Epidermal melanocyte (primary cell): Measurements from ENCODE around the gene MTOR.
"Not testable (repeated sequence)": the region's sequence is repeated elsewhere in the genome, so short reads cannot be mapped to it uniquely, and the experiment has no call there.

ENCODE experiments used
- DNase-seq: peaks from one replicate; pipeline ENCODE4 v3.0.0; 2011; ENCODE audit warnings: low spot score; ENCODE audit not compliant: insufficient read length

Gene MTOR

DNA sequence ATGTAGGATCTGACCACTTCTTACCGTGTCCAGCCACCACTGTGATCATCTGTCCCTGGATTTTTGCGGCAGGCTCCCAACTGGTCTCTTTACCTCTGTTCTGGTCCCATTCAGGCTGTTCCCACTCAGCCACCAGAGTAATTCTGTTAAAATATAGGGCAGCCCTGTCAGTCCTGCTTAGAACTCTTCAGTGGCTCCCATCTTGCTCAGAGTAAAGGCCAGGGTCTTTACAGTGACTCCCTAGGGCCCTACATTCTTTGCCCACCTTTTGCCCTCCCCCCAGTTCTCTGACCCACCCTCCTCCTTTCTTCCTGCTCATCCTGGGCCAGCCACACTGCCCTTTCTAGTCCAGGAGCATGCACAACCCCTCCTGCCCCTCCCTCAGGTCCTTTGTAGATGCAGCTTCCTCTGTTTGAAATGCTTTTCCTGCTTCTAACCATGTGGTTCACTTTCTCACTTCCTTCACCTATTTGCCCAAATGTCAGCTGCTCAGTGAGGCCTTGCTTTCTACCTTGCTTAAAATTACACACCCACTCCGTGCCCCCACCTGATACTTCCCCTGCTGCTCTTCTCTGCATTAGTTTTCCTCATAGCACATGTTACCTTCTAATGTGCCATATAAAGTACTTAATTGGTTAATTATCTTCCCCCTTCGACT, 18.5 kb upstream of the MTOR start:
- DNase-seq, result no peak

DNA sequence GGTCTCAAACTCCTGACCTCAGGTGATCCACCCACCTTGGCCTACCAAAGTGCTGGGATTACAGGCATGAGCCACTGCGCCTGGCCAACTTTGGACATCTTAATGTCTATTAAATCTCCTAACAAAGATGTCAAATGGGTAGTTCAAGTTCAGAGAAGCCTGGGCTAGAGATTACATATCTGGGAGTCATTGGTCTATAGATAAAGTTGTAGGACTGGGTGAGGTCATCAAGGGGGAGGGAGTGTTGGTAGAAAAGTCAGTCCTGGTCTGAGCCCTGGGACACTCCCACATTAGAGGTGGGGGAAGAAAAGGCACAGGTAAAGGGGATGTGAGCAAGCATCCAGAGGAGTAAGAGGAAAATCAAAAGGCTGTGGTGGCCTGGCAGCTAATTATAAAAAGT, 17.3 kb upstream of the MTOR start:
- no peak for DNase-seq

DNA sequence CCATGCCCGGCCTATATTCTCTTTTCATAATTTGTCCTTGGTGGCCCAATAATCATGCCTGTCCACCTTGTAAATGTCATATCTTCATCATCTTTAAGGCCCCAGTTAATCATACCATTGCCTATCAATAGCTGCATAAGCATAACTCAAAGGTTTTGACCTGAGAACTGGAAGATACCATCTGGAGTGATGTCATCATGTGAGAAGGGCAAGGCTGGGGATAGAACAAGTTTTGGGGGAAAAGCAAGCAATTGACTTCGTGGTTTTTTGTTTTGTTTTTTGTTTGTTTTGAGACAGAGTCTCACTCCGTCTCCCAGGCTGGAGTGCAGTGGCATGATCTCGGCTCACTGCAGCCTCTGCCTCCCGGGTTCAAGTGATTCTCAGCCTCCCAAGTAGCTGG, 16.8 kb upstream of the MTOR start:
- no peak for DNase-seq

DNA sequence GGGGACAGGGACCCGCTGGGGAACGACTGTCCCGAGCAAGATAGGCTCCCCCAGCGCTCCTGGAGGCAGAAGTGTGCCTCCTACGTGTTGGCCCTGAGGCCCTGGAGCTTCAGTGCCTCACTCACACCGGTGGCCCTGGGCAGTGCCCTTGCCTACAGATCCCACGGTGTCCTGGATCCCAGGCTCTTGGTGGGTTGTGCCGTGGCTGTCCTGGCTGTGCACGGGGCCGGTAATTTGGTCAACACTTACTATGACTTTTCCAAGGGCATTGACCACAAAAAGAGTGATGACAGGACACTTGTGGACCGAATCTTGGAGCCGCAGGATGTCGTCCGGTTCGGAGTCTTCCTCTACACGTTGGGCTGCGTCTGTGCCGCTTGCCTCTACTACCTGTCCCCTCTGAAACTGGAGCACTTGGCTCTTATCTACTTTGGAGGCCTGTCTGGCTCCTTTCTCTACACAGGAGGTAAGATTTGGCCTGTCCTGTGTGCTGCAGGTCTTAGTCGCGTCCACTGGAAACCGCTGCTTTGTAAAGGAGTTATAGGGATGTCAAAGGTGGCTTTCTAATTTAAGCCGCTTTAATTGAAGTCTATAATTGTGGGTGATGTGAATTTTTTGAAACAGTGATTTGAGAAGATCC, 11.4 kb upstream of the MTOR start:
- DNase-seq, result no peak

DNA sequence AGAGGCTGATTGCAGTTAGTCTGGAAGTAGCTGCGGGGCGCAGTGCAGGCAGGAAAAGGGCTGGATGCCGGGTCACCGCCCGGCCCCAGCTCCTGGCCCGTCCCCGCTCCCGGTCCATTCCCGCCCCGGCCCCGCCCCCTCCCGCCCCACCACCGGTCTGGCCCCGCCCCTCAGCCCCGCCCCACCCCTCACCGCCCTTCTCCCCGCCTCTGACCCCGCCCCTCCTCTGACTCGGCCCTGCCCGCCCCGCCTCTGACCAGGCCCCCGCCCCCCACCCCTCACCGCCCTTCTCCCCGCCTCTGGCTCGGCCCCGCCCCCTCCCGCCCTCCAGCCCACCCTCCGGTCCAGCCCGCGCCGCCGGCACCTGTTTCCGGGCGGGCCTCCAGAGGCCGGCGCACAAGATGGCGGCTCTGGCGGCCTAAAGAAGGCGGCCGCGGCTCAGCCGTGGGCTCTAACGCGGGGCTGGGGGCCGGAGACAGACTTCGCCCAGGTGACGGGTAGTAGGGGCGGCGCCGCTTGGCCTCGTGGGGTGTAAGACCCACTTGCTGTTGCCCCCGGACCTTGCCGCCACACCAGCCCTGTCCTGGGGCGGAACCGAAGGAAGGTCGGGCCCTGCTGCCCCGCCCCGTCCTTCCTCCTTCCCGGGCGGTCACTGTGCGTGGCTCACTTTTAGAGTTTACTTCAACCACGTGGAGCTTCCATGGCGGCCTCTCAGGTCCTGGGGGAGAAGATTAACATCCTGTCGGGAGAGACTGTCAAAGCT, 10.7 kb upstream of the MTOR start, which contains the start of gene UBIAD1:
Gene UBIAD1, plus strand, starts transcription at position 367 of the 763 bp plus-strand sequence. Its CDS starts 334 bp downstream, at position 701.
- DNase-seq, result peak; percentile 74

DNA sequence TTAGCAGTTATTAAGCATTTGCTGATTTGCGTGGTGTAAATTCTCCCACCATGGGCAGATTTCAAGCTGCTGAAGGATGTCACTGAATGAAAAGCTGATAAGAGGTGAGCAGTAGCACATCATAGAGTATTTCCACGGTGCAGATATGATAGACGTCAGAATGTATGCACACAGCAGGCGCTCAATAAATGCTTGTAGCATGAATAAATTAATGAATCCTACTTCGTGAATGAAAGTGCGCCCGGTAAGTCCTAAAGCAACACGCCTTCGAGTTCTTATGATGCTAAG, 10.1 kb upstream of the MTOR start:
- DNase-seq, result no peak

DNA sequence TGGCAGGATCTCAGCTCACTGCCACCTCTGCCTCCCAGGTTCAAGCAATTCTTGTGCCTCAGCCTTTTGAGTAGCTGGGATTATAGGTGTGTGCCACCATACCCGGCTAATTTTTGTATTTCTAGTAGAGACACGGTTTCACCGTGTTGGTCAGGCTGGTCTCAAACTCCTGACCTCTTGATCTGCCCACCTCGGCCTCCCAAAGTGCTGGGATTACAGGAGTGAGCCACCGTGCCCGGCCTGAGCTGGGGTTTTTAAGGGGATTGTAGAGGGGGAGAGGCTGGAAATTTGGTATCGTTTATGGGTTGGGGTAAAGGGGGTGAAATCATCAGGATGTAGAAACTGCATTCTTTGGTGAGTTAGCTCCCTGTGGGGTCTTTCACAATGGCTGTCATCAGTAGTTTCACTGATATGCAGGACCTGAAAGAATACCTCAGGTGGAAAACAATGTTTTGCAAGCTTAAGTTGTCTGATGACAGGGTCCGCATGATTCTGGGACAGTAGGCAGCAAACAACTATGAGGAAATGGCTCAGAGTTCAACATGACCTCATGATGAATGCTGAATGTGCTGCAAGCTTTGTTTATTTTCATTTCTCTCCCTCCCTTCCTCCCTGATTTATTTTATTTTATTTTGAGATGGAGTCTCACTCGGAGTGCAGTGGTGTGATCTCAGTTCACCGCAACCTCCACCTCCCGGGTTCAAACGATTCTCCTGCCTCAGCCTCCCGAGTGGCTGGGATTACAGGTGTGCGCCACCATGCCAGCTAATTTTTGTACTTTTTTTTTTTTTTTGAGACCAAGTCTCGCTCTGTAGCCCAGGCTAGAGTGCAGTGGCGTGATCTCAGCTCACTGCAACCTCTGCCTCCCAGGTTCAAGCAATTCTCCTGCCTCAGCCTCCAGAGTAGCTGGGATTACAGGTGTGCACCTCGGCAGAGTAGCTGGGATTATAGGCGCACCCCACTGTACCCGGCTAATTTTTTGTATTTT, 5.3 kb upstream of the MTOR start:
- not testable (repeated sequence) for DNase-seq

DNA sequence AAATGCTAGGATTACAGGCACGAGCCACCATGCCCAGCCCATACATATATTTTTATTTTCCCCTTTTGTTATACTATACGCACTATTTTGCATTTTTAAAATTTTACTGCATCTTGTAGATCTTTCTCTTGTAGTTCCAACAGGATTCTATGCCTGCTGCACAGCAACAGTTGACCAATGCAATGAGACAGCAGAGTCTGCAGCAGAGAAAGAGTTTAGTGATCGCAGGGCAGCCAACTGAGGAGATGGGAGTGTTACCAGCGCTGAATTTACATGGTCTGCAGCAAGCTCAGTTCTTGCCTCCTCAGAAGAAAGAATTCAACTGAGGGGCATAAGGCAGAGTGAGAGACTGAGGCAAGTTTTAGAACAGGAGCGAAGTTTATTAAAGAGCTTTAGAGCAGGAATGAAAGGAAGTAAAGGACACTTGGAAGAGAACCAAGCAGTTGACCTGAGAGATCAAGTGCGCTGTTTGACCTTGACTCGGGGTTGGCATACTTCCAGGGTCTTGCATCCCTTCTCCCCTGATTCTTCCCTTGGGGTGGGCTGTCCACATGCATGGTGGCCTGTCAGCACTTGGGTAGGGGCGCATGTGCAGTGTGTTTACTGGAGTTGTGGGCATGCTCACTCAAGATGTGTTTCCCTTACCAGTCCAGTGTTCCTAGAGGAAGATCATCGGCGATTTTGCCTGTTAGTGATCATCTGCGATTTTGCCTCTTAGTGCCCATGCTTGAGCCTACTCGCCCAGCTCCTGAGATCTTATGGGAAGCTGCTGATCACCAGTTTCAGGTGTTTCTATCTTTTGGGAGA, 4.1 kb upstream of the MTOR start:
- DNase-seq, result no peak

DNA sequence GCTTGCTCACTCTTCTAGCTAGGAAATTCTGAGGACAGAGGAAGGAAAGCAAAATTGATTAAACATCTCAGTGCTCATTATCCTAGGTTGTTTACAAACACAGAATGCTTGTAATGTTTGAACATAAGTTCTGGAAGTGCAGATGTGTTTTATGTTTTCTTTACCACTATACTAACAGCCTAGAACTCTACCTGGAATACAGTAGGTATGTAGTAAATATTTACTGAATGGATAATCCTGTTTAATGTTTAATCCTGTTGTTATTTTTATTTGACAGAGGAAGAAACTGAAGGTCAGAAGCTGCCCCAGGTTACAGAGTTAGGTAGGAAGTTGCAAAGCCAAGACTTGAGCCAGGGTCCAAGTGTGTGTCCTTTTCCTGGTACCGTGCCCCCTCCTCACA, 6.1 kb downstream of the MTOR start:
- DNase-seq, result no peak

DNA sequence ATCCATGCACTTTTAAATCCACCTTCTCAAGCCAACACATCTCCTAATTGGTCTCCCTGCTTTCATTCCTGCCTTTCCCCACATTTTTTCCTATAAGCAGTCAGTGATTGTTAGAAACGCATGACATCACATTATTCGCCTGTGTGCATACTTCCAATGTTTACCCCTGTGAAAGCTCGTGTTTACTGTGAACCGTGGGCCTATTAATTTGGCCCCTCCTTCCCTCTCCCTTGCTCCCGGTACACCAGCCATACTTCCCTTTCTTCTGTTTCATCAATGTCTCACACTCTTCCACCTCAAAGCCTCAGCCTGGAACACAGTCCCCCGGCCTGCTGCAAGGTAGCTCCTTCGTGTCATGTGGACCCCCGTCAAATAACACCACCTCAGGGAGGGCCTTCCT, 9.1 kb downstream of the MTOR start:
- DNase-seq, result no peak

DNA sequence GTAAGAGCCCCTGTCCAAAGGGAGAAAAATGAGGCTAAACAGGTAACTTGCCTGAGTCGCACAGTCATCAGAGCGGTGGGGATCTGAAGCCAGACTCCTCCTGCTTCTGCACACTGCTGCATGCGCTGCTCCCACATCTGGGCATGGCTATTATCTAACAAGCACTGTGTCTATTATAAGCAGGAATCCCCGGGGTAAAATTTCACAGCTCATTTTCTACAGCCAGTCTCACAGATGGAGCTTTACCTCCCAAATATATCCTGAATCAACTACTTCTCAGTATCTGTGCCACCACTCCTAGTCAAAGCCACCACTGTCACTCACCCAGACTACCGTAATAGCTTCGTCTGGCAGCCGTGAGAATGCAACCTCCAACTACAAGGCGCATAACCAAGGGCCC, 9.8 kb downstream of the MTOR start:
- no peak for DNase-seq

DNA sequence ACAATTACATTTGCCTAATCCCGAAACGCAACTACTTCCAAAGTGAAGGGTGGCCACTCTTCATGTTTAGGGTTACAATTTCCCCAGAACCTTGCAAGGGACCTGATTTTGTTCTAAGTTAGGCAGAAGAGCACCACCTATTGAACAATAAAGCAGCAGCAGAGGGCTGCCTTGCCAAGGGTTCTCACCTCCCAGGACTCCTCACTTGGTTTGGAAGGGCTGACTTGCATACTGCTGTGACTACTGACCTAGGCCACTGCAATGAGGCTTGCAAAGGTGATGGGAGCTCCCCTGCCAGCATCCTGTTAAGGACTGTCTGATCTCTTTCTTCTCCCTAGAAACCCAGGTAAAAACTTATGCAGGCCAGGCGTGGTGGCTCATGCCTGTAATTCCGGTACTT, 14.2 kb downstream of the MTOR start:
- DNase-seq, result no peak

DNA sequence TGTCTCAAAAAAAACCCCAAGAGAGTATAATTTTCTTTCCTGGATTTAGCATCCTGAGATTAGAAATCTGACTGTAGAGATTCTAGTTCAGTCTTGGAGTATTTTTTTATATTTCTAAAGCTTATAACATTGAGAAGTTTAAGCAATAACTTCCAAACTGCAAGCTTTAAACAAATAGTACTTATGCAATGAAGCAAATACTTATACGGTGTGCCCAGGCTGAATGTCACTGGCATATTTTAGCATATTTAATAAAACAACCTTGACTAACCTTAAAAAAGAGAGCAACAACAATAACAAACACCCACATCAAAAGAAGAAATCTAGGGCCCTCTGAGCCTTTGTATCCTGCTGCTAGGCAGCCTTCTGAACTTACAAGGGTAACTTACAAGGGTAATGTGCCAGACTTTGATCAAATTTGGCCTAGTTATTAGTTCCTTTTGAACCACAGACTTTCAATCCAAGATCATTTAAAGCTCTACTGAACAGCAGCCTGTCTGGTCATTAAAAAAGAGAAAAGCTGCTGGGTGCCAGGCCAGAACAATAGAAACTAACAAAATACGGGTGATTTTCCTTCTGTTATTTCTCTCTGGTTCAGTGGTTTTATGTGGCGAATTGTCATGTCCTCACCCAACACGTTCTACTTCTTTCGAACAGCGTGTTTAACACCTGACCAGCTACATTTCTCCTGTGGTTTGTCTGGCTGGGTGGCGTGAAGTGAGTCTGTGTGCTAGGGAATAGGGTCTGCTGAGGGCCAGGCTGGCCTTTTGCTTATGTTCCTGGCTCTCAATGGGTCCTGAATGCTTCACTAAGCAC, 16.2 kb downstream of the MTOR start:
- no peak for DNase-seq

DNA sequence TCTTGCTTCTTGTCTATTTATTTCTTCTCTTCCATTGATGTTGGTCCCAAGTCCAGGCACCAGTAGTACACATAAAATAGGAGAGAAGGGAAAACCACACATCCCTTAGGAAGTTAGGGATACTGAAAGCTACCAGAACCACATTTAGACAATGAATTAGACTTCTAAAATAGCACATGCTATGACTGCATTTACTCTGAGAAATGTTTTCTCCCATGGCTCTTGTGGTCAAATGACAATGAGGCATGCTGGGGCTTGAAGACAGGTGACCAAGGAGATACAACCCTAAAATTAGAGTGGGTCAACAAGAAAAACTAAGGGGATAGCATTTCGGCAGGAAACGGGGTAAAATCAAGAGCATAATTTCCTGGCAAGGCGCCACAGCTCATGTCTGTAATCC, 17.1 kb downstream of the MTOR start:
- DNase-seq, result no peak

DNA sequence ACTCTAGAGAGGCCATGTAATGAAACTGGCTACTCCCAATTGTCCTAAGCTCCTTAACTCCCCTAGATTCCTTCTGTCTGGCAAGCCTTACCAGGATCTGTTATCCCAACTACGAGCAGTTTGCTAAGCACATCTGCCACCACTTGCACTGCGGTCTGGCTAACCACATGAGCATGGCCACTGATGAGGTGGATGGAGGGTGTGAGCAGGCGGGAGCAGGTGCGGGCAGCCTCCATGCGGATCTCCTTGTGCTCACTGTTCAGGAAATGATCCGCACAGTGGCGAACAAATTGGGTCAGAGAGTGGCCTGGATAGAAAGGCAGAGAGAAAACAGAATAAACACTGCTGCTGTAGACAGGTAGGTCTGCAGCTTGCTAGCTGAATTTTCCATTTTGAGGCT, 24.0 kb downstream of the MTOR start:
- DNase-seq, result no peak

DNA sequence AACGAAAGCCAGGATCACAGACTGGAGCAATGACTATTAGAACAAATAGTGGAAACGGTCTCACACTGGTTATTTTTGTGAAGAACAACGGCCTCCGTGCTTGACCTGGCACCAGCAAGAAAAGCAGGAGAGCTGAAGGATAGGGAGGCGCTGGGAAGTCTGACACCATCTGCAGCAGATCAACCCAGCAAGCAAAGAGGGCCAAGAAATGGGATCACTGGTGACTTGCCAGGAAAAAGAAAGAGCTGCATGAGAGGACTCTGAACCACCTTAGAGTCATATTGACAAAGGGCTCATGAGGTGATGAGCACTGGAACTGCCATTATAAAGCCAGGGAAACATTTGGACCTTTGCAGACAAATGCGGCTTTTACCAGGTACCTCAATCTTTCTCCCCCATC, 25.0 kb downstream of the MTOR start:
- DNase-seq, result no peak

DNA sequence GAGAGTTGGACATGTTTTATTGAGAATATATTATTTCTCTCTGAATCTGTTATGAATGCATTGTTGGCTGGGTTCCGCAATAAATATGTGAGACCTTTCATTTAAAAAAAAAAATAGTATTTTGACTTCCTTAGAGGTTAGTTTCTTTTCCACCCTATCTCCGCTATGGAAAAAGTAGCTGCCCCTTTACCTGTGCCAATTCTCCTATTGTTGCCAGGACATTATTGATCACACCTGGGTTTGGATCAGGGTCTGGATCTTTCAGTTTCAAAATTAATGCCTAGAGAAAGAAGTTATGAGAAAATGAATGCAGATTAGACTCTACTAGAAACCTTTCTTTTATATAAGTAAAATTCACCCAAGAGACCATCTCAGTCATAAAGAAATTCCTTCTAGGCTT, 29.1 kb downstream of the MTOR start:
- DNase-seq, result no peak

DNA sequence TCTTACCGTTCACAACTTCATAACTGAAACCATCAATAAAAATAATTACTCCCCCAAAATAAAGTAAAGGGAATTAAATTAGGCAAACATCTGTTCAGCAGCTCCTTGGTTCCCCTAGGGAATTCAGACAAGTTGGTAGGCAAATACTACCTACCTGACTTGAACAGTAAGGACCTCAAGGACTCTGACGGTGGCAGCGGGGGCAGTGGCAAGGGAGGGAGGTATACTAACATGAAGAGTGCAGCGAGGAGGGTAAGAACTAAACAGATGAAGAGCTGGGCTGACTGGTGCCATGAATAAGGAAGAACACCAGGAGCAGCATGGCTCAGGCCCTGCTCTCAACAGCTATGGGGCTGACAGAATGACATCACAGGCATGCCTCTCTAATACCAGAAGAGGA, 33.1 kb downstream of the MTOR start:
- DNase-seq, result no peak

DNA sequence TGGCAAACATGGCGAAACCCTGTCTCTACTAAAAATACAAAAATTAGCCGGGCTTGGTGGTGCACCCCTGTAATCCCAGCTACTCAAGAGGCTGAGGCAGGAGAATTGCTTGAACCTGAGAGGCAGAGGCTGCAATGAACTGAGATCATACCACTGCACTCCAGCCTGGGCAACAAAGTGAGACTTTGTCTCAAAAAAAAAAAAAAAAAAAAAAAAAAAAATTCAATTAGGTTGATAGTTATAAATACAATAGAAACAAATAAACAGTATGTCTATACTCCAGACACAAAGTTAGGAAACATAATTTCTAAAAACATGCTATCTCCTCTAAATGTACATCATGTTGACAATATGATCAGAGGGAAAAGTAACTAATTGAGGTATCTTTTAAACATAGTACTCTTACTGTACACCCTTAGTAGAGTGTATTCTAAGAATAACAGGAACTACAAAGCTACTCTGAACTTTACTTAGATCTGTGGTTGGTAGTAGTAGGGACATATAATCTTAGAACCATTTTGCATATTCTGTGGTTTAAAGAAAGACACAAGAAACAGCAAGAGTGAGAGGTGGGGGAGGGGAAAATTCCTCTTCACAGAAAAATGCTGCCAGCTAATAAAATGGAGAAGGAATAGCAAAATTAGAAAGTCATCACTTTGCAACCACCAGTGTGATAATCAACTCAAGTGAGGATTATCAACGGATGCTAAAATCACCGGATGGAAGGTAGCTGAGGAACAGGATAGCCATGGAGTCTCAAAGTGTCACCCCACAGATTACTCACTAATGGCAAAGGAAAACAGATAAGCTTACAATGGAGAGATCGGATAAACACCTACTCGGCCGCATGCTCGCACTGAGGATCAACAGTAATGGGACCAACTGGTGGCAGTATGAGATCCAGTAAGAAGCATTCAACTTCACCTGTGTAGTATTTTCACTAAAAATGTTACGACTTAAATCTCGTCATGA, 35.0 kb downstream of the MTOR start:
- DNase-seq, result no peak
